Hematopoietic multipotent progenitor cell treated with erythropoietin and hydrocortisone succinate and interleukin-3 and kit ligand, for 6 days (in vitro differentiated cells): ENCODE data around the gene OR2D3.
A peak's percentile ranks its signal among the peaks of the same experiment; 100 is the strongest.
"Not testable (repeated sequence)": the region's sequence is repeated elsewhere in the genome, so short reads cannot be mapped to it uniquely, and the experiment has no call there.

ENCODE experiments used
- DNase-seq: peaks from one replicate; pipeline ENCODE4 v3.0.0-alpha.2; 2015

The OR2D3 gene

GRCh38 chr11:6931146-6931713 is 10.4 kb downstream of the OR2D3 start:
- DNase-seq, result no peak

- no peak for DNase-seq
These were observed 11.3 kb downstream of the OR2D3 start for GRCh38 chr11:6932145-6932544.

GRCh38 chr11:6941970-6942369 is 21.2 kb downstream of the OR2D3 start:
- peak; percentile 11 for DNase-seq

GRCh38 chr11:6943131-6943530 is 22.3 kb downstream of the OR2D3 start:
- no peak for DNase-seq

- not testable (repeated sequence) for DNase-seq
These were observed 33.4 kb downstream of the OR2D3 start for GRCh38 chr11:6954248-6954647.

GRCh38 chr11:6962141-6962540 is 41.3 kb downstream of the OR2D3 start:
- DNase-seq, result no peak

- DNase-seq, result no peak
These were observed 41.9 kb downstream of the OR2D3 start for GRCh38 chr11:6962673-6963072.

- no peak for DNase-seq
These were observed 48.0 kb downstream of the OR2D3 start for GRCh38 chr11:6968816-6969215.

GRCh38 chr11:6969854-6970253 is 49.1 kb downstream of the OR2D3 start:
- not testable (repeated sequence) for DNase-seq
